GM19372 (cell line): ENCODE measurements around the gene RUBCN.
"Not testable (repeated sequence)": the region's sequence is repeated elsewhere in the genome, so short reads cannot be mapped to it uniquely, and the experiment has no call there.

Source experiments
- ATAC-seq: cut with Tn5 transposase; IDR thresholded peaks from one replicate; pipeline ENCODE4 v1.9.1; 2021; ENCODE audit warnings: mild to moderate bottlenecking, low read depth, moderate library complexity; ENCODE audit not compliant: unreplicated experiment

The RUBCN gene

DNA sequence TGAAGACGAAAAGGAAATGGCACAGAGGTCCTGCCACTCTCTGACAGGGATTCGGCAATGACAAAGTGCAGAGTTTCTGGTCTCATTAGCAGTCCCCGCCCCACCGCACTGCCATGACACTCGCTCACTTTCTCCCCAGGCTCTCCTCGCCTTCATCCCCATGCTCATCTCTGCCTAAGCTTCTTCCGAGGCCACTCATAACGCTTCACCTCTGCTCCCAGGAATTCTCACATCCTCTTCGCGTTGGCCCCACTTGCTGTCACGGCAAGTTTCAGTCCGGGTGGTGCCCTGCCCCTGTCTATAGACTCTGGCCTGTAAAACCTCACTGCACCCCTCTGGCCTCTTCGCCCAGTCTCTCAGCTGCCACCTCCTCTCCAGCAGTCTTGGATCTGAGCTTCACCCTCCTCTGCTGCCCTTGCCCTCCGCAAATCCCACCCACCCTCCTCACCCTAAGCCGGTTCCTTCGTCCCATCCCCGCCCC, 654 bp downstream of the RUBCN start:
- no peak for ATAC-seq

DNA sequence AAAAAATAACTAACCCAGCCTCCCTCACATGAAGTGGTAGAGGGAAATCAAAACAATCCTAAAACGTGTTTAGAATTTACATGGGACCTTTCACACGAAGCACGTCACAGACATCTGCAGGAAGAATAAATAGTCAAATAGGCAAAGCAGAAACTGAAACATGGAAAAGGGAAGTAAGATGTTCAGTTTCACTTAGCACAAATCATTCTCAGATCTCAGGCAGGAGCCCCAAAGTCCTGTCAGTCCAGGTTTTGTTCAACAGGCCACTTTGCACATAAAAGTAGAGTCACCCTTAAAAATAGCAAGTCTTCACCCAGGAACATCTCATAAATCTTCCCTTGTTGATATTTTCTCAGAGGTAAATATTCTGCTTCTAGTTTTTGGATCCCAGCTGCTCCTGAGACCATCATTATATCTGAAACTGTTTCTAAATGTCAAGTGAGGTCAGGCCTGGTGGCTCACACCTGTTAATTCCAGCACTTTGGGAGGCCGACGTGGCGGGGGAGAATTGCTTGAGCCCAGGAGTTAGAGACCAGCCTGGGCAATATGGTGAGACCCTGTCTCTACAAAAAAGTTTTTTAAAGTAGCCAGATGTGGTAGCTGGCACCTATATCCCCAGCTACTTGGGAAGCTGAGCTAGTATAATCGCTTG, 1.9 kb downstream of the RUBCN start:
- peak; percentile 41 for ATAC-seq

- no peak for ATAC-seq
Measured at GRCh38 chr3:197733042-197733441, 3.7 kb downstream of the RUBCN start.

DNA sequence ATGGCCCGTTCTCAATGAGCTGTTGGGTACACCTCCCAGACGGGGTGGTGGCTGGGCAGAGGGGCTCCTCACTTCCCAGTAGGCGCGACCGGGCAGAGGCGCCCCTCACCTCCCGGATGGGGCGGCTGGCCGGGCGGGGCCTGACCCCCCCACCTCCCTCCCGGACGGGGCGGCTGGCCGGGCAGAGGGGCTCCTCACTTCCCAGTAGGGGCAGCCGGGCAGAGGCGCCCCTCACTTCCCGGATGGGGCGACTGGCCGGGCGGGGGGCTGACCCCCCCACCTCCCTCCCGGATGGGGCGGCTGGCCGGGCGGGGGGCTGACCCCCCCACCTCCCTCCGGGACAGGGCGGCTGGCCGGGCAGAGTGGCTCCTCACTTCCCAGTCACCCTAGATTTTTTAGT, 5.2 kb downstream of the RUBCN start:
- not testable (repeated sequence) for ATAC-seq

DNA sequence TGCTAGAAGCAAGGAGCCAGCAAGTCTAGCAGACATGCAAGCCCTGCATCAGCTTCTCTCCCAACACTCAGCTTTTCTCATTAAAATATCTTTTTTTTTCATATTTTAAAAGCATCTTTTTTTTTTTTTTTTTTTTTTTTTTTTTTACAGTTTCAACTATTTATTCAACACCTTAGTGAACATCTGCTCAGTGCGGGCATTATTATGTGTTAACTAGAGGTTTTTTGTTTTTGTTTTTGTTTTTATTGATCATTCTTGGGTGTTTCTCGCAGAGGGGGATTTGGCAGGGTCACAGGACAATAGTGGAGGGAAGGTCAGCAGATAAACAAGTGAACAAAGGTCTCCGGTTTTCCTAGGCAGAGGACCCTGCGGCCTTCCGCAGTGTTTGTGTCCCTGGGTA, 5.9 kb downstream of the RUBCN start:
- not testable (repeated sequence) for ATAC-seq

DNA sequence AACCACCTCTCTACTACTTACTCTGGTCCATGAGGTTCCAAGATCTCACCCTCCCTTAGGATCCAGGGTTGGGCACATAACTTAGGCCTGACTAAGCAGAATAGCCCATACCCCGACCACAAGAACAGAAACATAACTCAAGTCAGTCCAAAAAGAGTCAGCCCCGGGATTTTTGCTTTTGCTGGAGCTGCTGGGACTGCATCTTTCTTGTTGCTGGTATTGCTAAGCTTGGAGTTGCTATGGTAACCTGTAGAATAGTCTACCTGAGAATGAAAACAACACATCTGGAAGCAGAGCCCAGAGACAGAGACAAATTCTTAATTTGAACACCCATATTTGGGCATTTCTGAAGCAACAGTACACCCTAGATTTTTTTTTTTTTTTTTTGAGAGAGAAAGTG, 6.5 kb downstream of the RUBCN start:
- no peak for ATAC-seq

DNA sequence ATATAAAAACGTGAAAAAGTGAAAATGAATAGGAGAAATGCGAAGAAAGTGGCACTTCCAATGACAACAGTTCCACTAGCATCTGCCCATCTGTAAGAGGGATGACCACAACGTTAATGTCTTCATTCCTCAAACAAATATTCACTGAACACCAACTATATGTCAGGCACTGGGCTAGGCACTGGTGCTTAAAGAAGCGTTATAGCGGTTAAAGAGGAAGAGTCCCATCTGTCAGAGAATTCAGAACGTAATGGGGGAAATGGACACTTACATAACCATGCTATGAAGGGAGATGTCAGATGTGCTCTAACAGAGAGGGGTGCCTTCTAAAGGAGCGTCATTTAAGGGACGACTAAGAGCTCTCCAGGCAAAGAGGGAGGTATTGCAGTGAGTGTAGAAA, 8.2 kb downstream of the RUBCN start:
- ATAC-seq = no peak

- ATAC-seq = not testable (repeated sequence)
Measured at GRCh38 chr3:197727878-197728277, 8.8 kb downstream of the RUBCN start.

DNA sequence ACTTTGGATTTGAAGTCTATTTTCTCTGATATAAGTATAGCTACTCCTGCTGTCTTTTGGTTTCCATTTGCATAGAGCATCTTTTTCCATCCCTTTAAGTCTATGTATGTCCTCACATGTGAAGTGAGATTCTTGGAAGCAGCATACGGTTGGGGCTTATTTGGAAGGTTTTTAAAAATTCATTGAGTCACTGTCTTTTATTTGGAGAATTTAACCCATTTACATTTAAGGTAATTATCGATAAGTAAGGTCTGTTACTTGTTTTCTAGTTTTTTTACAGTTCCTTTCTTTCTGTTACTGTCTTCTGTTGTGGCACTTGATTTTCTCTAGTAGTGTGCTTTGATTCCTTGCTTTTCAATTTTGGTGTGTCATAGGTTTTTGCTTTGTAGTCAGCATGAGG, 14.0 kb downstream of the RUBCN start:
- no peak for ATAC-seq

DNA sequence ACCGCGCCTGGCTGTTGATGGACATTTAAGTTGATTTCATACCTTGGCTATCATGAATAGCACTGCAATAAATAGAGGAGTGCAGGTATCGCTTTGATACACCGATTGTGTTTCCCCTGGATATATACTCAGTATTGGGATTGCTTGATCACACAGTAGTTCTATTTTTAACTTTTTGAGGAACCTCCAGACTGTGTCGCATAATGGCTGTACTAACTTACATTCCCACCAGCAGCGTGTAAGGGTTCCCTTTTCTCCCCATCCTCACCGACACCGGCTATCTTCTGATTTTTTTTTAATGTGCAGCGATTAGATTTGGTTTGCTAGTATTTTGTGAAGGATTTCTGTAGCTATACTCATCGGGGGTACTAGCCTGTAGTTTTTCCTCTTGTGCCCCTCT, 16.0 kb downstream of the RUBCN start:
- no peak for ATAC-seq

DNA sequence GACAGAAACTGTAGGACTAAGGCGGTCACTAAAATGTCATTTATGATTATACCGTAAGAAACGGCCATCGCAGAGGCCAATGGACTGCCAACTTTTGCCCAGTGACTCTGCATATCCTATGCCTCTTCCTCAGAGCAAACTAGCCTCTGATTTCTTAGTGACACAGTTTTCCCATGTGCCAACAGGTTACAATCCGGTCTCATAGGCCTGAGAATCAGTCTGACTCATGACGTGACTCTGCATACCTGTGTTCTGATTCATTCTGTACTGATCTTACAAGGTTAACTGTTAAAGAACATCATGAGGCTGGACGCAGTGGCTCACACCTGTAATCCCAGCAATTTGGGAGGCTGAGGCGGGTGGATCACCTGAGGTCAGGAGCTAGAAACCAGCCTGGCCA, 17.8 kb downstream of the RUBCN start:
- ATAC-seq = no peak

DNA sequence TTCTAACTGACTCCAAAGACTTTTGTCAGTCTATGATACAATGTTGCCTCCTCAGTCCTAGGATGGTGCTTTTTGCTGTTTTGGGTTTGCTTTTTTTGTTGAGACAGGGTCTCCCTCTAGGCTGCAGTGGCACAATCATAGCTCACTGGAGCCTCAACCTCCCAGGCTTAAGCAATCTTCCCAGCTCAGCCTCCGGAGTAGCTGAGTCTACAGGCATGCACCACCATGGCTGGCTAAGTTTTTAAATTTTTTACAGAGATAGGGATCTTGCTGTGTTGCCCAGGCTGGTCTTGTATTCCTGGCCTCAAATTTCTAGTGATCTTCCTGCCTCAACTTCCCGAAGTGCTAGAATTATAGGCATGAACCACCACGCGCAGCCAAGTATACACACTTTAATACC, 22.5 kb downstream of the RUBCN start:
- ATAC-seq = no peak

- no peak for ATAC-seq
Measured at GRCh38 chr3:197713477-197713822, 23.3 kb downstream of the RUBCN start.

DNA sequence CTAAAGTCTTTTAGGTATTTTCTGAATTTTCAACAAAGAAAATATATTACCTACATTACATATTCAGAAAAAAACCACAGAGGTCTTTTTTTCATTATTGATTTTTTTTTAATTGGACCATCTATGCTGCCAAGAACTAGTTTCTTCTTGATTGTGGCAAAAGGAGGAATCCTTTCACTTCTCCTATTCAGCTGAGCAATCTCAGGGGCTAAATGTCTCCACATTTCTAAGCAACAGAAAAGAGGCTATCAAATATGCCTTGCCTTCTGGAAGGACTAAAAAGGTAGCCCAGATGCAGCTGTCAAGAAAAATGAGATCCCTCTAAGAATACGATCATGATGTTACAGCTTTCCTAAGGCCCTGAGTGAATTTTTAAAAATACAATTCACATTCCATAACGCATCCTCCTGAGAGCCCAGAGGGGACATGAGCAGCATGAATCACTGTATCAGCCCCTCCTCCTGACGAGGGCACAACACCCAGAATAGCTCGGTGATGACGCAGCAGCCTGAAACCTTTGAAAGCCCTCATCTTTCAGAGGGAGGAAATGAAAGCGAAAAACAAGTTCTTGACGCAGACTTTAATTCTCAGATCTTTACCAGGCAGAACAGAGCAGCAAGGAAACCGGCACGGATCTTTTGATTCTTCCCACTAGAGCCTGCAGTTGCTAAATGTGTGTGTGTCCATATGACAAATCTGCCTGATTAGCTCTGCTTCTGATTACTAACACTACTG, 24.6 kb downstream of the RUBCN start:
- ATAC-seq = peak; percentile 87

GRCh38 chr3:197710965-197711364, 25.7 kb downstream of the RUBCN start:
- ATAC-seq = not testable (repeated sequence)

- no peak for ATAC-seq
Measured at GRCh38 chr3:197709135-197709534, 27.6 kb downstream of the RUBCN start.

GRCh38 chr3:197706658-197707057, 30.0 kb downstream of the RUBCN start:
- ATAC-seq = no peak

DNA sequence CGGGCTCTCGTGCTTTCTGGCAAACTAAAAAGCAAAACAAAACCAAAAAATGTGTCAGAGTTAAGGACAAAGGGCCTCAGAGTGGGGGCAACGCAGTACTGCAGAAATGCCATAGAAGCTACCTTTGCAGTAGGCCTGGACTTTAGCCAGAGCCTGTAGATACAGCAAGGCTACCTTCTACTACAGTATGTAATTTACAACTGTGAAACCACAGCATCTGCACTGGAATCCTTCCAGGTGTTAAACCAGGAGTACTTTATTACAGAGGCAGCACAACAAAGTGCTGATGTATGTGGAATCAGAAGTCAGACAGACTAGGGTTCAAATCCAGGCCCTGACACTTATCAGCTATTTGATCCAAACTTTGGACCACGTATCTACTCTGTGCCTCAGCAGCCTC, 34.9 kb downstream of the RUBCN start:
- ATAC-seq = no peak

DNA sequence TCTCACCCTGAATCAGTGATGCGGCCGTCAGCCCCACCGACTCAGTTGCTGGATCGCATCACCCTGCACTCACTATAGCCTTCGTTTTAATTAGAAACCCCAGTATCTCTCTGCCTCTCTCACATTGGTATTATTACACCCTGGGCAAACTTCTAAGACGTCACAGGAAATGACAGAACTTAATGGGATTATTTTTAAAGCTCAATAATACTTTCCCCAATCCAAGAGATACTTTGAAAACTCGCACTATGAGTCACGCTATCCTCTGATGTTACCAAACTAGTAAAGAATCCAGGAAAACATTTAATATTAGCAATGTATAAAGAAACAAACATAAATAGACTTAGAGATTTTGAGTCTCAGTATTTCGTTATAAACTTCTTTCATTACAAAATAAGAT, 36.6 kb downstream of the RUBCN start:
- no peak for ATAC-seq

- no peak for ATAC-seq
Measured at GRCh38 chr3:197697355-197697754, 39.3 kb downstream of the RUBCN start.

GRCh38 chr3:197694251-197694650, 42.5 kb downstream of the RUBCN start:
- ATAC-seq = no peak

DNA sequence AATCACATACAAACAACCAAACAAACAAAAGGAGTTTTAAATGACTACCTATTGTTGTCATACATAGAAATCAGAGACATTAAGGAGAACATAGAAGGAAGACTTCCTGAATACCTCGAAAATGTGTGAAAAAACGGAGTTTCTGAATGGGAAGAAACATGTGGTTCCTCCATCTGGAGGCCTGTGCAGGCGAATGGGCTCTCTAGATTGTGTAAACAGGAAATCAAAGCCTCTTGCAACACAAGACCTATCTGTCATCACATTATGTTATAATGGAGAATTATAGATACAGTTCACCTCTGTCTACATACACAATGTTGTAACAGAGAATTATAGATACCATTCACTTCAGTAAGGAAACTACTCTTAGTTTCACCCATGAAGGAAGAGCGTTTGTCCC, 44.1 kb downstream of the RUBCN start:
- ATAC-seq = no peak
